Mononuclear cell (primary cell): ENCODE results near the gene MTF1. TPM values are rescaled to one million over a fixed set of nuclear protein-coding genes. Genes with fewer than 3 reads are reported as not detected.

ENCODE experiments used
- H3K27me3 ChIP-seq: 2 replicates; pipeline ENCODE4 v1.6.0; 2011; ENCODE audit warnings: low read length, control low read depth; ENCODE audit not compliant: insufficient read depth
- H3K4me1 ChIP-seq: 2 replicates; pipeline ENCODE4 v1.5.1; 2011; ENCODE audit warnings: mild to moderate bottlenecking, low read length, control low read depth; ENCODE audit not compliant: insufficient read depth
- H3K4me3 ChIP-seq: 2 replicates; pipeline ENCODE4 v1.5.1; 2011; ENCODE audit warnings: mild to moderate bottlenecking, low read length, moderate library complexity
- H3K9me3 ChIP-seq: 2 replicates; pipeline ENCODE4 v1.5.1; 2011; ENCODE audit warnings: low read depth, mild to moderate bottlenecking, control low read depth, low read length
- total RNA-seq: library from RNA; depleted of rRNA; stranded (reverse); fragments of >200 nt; gene quantifications from one replicate; pipeline ENCODE4 v1.2.3, GENCODE V29; 2012

Gene MTF1
- total RNA-seq, 1 donor: 8.2 TPM

GRCh38 chr1:37825506-37825905 lies 33.9 kb downstream of the MTF1 start:
- Histone ChIP-seq H3K9me3 (no peaks in the 10 kb centered on the region), H3K4me3 (no peak overlapping the region), H3K27me3 (no peaks in the 10 kb centered on the region)

DNA sequence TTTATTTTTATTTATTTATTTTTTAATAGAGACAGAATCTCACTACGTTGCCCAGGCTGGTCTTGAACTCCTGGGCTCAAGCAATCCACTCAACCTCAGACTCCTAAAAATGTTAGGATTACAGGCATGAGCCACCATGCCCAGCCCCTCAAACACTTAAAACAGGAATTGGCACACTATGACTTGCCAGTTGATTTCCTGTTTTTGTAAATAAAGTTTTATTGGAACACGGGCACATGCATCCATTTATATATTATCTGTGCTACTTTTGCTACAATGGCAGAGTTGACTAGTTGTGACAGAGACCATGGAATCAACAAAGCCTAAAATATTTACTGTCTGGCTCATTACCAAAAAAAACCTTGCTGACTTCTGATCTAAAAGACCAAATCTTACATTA lies 35.4 kb downstream of the MTF1 start:
- H3K9me3 ChIP-seq: no peaks in the 10 kb centered on the region
- peaks cover 19% of the 10 kb centered on the region for H3K4me1 ChIP-seq
- no peak overlapping the region for H3K4me3 ChIP-seq
- H3K27me3 ChIP-seq: no peaks in the 10 kb centered on the region

More at GRCh38 chr1:37825506-37825905, 33.9 kb downstream of the MTF1 start:
- H3K4me1 ChIP-seq: peaks cover 19% of the 10 kb centered on the region

GRCh38 chr1:37822906-37823815 lies 36.2 kb downstream of the MTF1 start:
- peaks cover 19% of the 10 kb centered on the region for H3K4me1 ChIP-seq
- no peaks in the 10 kb centered on the region for H3K9me3 ChIP-seq
- H3K27me3 ChIP-seq: no peaks in the 10 kb centered on the region
- H3K4me3 ChIP-seq: no peak overlapping the region

GRCh38 chr1:37821481-37821880 lies 37.9 kb downstream of the MTF1 start:
- H3K27me3 ChIP-seq: no peaks in the 10 kb centered on the region
- H3K4me3 ChIP-seq: no peak overlapping the region
- no peaks in the 10 kb centered on the region for H3K9me3 ChIP-seq
- H3K4me1 ChIP-seq: peaks cover 18% of the 10 kb centered on the region

- Histone ChIP-seq H3K27me3 (no peaks in the 10 kb centered on the region), H3K9me3 (no peaks in the 10 kb centered on the region), H3K4me3 (no peak overlapping the region), H3K4me1 (peaks cover 4% of the 10 kb centered on the region)
These were observed 41.9 kb downstream of the MTF1 start for GRCh38 chr1:37817481-37817880.

DNA sequence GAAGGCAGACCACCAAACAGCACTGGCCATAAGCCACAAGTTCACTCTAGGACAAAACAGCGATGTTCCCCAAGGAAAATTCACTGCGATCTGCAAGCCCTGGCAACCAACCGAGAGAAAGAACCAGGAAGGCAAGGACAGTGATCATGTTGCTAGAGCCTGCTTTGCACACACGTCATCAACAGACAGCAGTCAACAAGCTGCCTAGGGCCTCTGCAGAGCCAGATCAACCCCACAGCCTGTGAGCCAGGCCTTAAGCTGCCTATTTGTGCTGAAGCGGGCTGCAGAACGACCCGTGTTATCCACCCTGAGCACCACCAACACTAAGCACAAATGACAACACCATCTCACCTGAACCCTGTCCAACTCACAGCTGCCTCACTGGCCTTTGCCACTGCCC lies 45.1 kb downstream of the MTF1 start:
- Histone ChIP-seq H3K9me3 (no peaks in the 10 kb centered on the region), H3K4me1 (peaks cover 23% of the 10 kb centered on the region), H3K4me3 (no peak overlapping the region), H3K27me3 (no peaks in the 10 kb centered on the region)

DNA sequence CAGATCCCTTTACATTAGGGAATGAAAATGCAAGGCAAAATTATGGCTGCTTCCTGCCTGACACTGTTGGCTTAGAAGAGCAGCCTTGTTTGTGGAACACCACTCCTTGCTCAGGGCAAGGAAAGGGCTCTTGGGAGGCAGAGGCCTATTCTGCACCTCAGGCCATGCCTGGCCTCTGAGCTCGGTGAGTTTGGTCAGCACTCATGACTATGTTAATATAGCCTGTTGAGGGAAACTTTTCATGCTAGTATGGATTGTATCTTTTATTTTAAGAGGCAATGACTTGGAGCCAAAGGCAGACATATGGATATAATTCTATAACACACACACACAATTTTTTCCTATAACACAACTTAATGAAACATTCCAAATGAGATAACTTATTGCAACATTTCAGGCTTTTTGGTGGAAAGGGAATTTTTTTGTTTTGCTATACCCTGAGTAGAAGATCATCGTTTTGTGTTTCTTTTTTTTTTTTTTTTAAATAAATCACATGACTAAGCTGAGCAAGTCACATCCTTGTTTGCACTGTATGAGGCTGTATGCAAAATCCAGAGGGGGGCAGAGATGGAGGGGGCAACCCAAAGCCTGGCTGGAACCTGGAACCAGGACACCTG lies 45.8 kb downstream of the MTF1 start:
- Histone ChIP-seq H3K4me3 (no peak overlapping the region), H3K27me3 (no peaks in the 10 kb centered on the region), H3K9me3 (no peaks in the 10 kb centered on the region), H3K4me1 (peaks cover 29% of the 10 kb centered on the region)

- peaks cover 42% of the 10 kb centered on the region for H3K4me1 ChIP-seq
These were observed 48.3 kb downstream of the MTF1 start for GRCh38 chr1:37811027-37811655.

DNA sequence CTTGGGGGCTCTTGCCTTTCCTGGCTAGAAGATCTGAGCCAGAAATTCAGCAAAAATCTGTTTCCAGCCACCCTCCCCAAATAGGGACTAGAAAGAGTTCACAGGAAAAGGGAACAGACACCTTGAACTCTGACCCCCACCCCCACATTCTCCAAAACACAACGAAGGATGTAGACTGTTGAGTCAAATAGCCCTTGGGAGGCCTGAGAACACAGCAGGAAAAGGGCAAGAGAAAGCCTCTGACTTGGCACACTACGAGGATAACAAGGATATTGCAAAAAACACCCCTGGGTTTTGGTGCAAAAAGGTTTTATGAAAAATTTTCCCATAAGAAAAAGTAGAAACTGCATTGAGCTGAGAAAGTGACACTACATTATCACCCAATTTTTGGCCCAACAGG lies 49.5 kb downstream of the MTF1 start:
- Histone ChIP-seq H3K9me3 (no peaks in the 10 kb centered on the region), H3K4me3 (no peak overlapping the region), H3K27me3 (no peaks in the 10 kb centered on the region), H3K4me1 (peaks cover 48% of the 10 kb centered on the region)

More at GRCh38 chr1:37811027-37811655, 48.3 kb downstream of the MTF1 start:
- Histone ChIP-seq H3K4me3 (no peak overlapping the region), H3K9me3 (no peaks in the 10 kb centered on the region), H3K27me3 (no peaks in the 10 kb centered on the region)

- H3K4me3 ChIP-seq: peak overlapping the region; percentile 88
These were observed 50.7 kb downstream of the MTF1 start for GRCh38 chr1:37808369-37809319.

GRCh38 chr1:37807555-37808368 lies 51.6 kb downstream of the MTF1 start, which contains the start of the genes C1orf122 and YRDC:
Gene C1orf122, plus strand, starts transcription at chr1:37807790. Its CDS starts 615 bp downstream, at chr1:37808405.
Gene YRDC, minus strand, starts transcription at chr1:37808208. Its CDS starts 28 bp downstream, at chr1:37808180.
- Histone ChIP-seq H3K4me3 (peak within 1 kb of the TSS; percentile 88), H3K9me3 (no peaks in the 10 kb centered on the region), H3K4me1 (peaks cover 44% of the 10 kb centered on the region), H3K27me3 (no peaks in the 10 kb centered on the region)

More at GRCh38 chr1:37808369-37809319, 50.7 kb downstream of the MTF1 start:
- H3K27me3 ChIP-seq: no peaks in the 10 kb centered on the region
- H3K9me3 ChIP-seq: no peaks in the 10 kb centered on the region
- peaks cover 48% of the 10 kb centered on the region for H3K4me1 ChIP-seq

DNA sequence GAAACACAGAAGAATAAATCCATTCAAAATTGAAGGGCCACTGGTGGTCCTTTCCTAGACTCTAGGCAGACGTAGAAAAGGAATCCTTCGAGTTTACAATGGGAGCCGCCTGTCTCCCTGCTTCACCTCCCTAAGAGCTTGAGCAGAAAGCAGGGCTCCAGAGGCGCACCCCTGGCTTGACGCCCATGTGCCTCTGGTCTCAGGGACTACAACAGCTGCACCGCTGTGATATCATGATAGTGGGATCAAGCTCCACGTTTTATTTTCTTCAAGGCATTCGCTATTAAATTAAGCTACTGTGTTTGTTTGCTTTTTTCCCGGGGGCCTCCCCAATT lies 52.2 kb downstream of the MTF1 start:
- no peaks in the 10 kb centered on the region for H3K27me3 ChIP-seq
- peak overlapping the region; percentile 88 for H3K4me3 ChIP-seq
- H3K9me3 ChIP-seq: no peaks in the 10 kb centered on the region
- peaks cover 44% of the 10 kb centered on the region for H3K4me1 ChIP-seq

DNA sequence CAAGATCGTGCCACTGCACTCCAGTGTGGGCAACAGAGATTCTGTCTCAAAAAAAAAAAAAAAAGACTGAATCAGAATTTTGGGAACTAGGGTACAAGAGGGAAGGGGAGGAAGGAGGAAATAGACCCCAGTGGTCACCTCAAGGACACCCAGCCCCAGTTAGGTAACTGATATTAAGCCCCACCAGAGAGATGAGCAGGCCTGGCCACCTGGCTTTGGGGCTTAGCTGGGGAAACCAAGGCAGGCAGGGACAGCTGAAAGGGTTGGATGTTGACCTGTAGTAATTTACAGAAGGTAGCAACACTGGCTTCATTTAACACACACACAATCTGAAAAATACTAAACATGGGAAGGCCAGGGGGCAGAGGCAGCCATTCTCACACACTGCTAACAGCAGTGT lies 57.0 kb downstream of the MTF1 start:
- Histone ChIP-seq H3K27me3 (no peaks in the 10 kb centered on the region), H3K4me1 (peaks cover 15% of the 10 kb centered on the region)

More for the DNA sequence above, 57.0 kb downstream of the MTF1 start:
- no peaks in the 10 kb centered on the region for H3K9me3 ChIP-seq
- H3K4me3 ChIP-seq: no peak overlapping the region
